GM12878 (cell line): ENCODE results near the gene TRIM62. TPM values are rescaled to one million over a fixed set of nuclear protein-coding genes. Genes with fewer than 3 reads are reported as not detected.

Experiments used
- EED ChIP-seq: sonication (generic); IDR thresholded peaks from 2 replicates; pipeline ENCODE4 v1.6.1; 2016; ENCODE audit warnings: antibody characterized with exemption, low read depth
- IRF4 ChIP-seq: IDR thresholded peaks from 2 replicates; pipeline ENCODE4 v1.6.1; 2011; ENCODE audit warnings: low read depth, low read length
- MYB ChIP-seq: fragments of 150-350 bp; IDR thresholded peaks from 2 replicates; pipeline ENCODE4 v1.6.1; 2014; ENCODE audit warnings: mild to moderate bottlenecking, low read depth, low read length, borderline replicate concordance
- ZNF384 ChIP-seq: IDR thresholded peaks from 2 replicates; pipeline ENCODE4 v1.6.1; 2012; ENCODE audit warnings: low read depth, mild to moderate bottlenecking, low read length, improper control_type of control experiment, borderline replicate concordance
- ZNF622 ChIP-seq: fragments of 450-650 bp; IDR thresholded peaks from 2 replicates; pipeline ENCODE4 v1.6.1; 2017; ENCODE audit warnings: mild to moderate bottlenecking, inconsistent platforms
- polyA plus RNA-seq, 11 experiments: library from polyadenylated mRNA; depleted of rRNA in 4 of 11; unstranded in 6 of 11; stranded (reverse) in 5 of 11; fragments of >200 nt; fragmentation: Nextera tagmentation in 4 of 11; fragmentation: Illumina TruSeq in 1 of 11; extraction: Ambion mirVana in 4 of 11; extraction: Trizol in 1 of 11; gene quantifications; 1 replicate in 1 of 11; 2 replicates in 10 of 11; pipeline versions ENCODE4 v1.2.1 to v1.2.3, GENCODE V29; 2011 to 2016; ENCODE audit warnings: inconsistent platforms in 2 of 11, missing spikeins in 2 of 11, low read depth in 1 of 11
- total RNA-seq, 4 experiments: library from RNA; depleted of rRNA in 3 of 4; stranded (reverse); fragments of >200 nt in 3 of 4; fragmentation: Illumina TruSeq in 1 of 4; extraction: Trizol in 1 of 4; gene quantifications; 2 replicates each; pipeline versions ENCODE4 v1.2.1 to v1.2.3, GENCODE V29; 2013 to 2021
- TF ChIP-seq, protein P1 (sequence below): fragments of 450-650 bp; IDR thresholded peaks from 2 replicates; pipeline ENCODE4 v1.6.1; 2017; ENCODE audit warnings: mild to moderate bottlenecking, moderate library complexity
- TF ChIP-seq, protein P2 (sequence below): IDR thresholded peaks from 2 replicates; pipeline ENCODE4 v1.6.1; 2012; ENCODE audit warnings: improper control_type of control experiment, low read depth, low read length; ENCODE audit not compliant: insufficient replicate concordance
- TF ChIP-seq, protein P3 (sequence below): IDR thresholded peaks from 2 replicates; pipeline ENCODE4 v1.6.1; 2012; ENCODE audit warnings: mild to moderate bottlenecking, low read depth, low read length
- TF ChIP-seq, protein P4 (sequence below): fragments of 450-650 bp; formaldehyde crosslinking; IDR thresholded peaks from 2 replicates; pipeline ENCODE4 v1.5.0; 2022; ENCODE audit warnings: mild to moderate bottlenecking, missing genetic modification characterization

The TRIM62 gene
- total and polyA plus RNA-seq, 10 of the 15 experiments (the other 5 are each of a cell fraction or from before 2014, with no cell fraction given), result 0.52 to 4.2 (median 1.9) TPM

DNA sequence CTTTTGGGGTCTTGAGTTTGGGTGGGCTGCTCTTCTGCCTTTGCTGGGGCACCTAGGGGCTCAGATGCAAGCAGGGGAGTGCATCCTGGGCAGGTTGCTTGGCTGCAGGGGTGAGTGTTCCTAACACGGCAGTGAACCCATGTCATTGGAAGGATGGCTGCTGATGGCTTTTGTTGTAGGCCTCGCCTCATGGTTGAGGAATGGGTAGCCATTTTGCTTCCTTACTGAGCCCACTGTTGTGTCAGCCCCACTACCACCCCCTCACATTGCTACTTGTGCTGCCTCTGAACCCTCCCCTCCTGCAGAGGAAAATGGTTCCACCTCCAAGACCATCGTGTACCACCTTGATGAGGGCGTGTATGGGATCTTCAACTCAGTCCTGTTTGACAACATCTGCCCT lies 84.1 kb downstream of the TRIM62 start (continued):
- TF ChIP-seq, protein P1, sequence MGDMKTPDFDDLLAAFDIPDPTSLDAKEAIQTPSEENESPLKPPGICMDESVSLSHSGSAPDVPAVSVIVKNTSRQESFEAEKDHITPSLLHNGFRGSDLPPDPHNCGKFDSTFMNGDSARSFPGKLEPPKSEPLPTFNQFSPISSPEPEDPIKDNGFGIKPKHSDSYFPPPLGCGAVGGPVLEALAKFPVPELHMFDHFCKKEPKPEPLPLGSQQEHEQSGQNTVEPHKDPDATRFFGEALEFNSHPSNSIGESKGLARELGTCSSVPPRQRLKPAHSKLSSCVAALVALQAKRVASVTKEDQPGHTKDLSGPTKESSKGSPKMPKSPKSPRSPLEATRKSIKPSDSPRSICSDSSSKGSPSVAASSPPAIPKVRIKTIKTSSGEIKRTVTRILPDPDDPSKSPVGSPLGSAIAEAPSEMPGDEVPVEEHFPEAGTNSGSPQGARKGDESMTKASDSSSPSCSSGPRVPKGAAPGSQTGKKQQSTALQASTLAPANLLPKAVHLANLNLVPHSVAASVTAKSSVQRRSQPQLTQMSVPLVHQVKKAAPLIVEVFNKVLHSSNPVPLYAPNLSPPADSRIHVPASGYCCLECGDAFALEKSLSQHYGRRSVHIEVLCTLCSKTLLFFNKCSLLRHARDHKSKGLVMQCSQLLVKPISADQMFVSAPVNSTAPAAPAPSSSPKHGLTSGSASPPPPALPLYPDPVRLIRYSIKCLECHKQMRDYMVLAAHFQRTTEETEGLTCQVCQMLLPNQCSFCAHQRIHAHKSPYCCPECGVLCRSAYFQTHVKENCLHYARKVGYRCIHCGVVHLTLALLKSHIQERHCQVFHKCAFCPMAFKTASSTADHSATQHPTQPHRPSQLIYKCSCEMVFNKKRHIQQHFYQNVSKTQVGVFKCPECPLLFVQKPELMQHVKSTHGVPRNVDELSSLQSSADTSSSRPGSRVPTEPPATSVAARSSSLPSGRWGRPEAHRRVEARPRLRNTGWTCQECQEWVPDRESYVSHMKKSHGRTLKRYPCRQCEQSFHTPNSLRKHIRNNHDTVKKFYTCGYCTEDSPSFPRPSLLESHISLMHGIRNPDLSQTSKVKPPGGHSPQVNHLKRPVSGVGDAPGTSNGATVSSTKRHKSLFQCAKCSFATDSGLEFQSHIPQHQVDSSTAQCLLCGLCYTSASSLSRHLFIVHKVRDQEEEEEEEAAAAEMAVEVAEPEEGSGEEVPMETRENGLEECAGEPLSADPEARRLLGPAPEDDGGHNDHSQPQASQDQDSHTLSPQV, result no peak
- TF ChIP-seq MYB (no peak), ZNF384 (no peak), IRF4 (no peak), EED (no peak), ZNF622 (no peak)
- TF ChIP-seq, protein P2, sequence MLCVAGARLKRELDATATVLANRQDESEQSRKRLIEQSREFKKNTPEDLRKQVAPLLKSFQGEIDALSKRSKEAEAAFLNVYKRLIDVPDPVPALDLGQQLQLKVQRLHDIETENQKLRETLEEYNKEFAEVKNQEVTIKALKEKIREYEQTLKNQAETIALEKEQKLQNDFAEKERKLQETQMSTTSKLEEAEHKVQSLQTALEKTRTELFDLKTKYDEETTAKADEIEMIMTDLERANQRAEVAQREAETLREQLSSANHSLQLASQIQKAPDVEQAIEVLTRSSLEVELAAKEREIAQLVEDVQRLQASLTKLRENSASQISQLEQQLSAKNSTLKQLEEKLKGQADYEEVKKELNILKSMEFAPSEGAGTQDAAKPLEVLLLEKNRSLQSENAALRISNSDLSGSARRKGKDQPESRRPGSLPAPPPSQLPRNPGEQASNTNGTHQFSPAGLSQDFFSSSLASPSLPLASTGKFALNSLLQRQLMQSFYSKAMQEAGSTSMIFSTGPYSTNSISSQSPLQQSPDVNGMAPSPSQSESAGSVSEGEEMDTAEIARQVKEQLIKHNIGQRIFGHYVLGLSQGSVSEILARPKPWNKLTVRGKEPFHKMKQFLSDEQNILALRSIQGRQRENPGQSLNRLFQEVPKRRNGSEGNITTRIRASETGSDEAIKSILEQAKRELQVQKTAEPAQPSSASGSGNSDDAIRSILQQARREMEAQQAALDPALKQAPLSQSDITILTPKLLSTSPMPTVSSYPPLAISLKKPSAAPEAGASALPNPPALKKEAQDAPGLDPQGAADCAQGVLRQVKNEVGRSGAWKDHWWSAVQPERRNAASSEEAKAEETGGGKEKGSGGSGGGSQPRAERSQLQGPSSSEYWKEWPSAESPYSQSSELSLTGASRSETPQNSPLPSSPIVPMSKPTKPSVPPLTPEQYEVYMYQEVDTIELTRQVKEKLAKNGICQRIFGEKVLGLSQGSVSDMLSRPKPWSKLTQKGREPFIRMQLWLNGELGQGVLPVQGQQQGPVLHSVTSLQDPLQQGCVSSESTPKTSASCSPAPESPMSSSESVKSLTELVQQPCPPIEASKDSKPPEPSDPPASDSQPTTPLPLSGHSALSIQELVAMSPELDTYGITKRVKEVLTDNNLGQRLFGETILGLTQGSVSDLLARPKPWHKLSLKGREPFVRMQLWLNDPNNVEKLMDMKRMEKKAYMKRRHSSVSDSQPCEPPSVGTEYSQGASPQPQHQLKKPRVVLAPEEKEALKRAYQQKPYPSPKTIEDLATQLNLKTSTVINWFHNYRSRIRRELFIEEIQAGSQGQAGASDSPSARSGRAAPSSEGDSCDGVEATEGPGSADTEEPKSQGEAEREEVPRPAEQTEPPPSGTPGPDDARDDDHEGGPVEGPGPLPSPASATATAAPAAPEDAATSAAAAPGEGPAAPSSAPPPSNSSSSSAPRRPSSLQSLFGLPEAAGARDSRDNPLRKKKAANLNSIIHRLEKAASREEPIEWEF, result no peak
- TF ChIP-seq, protein P3, sequence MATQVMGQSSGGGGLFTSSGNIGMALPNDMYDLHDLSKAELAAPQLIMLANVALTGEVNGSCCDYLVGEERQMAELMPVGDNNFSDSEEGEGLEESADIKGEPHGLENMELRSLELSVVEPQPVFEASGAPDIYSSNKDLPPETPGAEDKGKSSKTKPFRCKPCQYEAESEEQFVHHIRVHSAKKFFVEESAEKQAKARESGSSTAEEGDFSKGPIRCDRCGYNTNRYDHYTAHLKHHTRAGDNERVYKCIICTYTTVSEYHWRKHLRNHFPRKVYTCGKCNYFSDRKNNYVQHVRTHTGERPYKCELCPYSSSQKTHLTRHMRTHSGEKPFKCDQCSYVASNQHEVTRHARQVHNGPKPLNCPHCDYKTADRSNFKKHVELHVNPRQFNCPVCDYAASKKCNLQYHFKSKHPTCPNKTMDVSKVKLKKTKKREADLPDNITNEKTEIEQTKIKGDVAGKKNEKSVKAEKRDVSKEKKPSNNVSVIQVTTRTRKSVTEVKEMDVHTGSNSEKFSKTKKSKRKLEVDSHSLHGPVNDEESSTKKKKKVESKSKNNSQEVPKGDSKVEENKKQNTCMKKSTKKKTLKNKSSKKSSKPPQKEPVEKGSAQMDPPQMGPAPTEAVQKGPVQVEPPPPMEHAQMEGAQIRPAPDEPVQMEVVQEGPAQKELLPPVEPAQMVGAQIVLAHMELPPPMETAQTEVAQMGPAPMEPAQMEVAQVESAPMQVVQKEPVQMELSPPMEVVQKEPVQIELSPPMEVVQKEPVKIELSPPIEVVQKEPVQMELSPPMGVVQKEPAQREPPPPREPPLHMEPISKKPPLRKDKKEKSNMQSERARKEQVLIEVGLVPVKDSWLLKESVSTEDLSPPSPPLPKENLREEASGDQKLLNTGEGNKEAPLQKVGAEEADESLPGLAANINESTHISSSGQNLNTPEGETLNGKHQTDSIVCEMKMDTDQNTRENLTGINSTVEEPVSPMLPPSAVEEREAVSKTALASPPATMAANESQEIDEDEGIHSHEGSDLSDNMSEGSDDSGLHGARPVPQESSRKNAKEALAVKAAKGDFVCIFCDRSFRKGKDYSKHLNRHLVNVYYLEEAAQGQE, result no peak
- TF ChIP-seq, protein P4, sequence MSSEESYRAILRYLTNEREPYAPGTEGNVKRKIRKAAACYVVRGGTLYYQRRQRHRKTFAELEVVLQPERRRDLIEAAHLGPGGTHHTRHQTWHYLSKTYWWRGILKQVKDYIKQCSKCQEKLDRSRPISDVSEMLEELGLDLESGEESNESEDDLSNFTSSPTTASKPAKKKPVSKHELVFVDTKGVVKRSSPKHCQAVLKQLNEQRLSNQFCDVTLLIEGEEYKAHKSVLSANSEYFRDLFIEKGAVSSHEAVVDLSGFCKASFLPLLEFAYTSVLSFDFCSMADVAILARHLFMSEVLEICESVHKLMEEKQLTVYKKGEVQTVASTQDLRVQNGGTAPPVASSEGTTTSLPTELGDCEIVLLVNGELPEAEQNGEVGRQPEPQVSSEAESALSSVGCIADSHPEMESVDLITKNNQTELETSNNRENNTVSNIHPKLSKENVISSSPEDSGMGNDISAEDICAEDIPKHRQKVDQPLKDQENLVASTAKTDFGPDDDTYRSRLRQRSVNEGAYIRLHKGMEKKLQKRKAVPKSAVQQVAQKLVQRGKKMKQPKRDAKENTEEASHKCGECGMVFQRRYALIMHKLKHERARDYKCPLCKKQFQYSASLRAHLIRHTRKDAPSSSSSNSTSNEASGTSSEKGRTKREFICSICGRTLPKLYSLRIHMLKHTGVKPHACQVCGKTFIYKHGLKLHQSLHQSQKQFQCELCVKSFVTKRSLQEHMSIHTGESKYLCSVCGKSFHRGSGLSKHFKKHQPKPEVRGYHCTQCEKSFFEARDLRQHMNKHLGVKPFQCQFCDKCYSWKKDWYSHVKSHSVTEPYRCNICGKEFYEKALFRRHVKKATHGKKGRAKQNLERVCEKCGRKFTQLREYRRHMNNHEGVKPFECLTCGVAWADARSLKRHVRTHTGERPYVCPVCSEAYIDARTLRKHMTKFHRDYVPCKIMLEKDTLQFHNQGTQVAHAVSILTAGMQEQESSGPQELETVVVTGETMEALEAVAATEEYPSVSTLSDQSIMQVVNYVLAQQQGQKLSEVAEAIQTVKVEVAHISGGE (CRISPR knock-in tag), result no peak
